Esophagus muscularis mucosa (tissue), 4 donors: ENCODE data around the gene GUCY2C. TPM values are rescaled to one million over a fixed set of nuclear protein-coding genes. Genes with fewer than 3 reads are reported as not detected.

Experiments used
- DNase-seq: peaks from one replicate; pipeline ENCODE4 v3.0.0-alpha.2; 2017; ENCODE audit errors: extremely low spot score
- H3K27ac ChIP-seq, 4 donors: fragments of 200-600 bp; sonication (generic); replicated peaks in 1 of 4; 1 replicate in 3 of 4; 2 replicates in 1 of 4; pipeline ENCODE4 v1.5.1; 2016 to 2019; ENCODE audit warnings: mild to moderate bottlenecking in 1 of 4
- H3K27me3 ChIP-seq, 4 donors: fragments of 200-600 bp; sonication (generic); one replicate each; pipeline versions ENCODE4 v1.5.1 to v1.6.0; 2016 to 2019
- H3K36me3 ChIP-seq, 4 donors: fragments of 200-600 bp; sonication (generic); one replicate each; pipeline ENCODE4 v1.5.1; 2016 to 2019
- H3K4me1 ChIP-seq, 4 donors: fragments of 200-600 bp; sonication (generic); one replicate each; pipeline ENCODE4 v1.5.1; 2016 to 2019
- H3K4me3 ChIP-seq, 4 donors: fragments of 200-600 bp; sonication (generic); 1 replicate in 2 of 4; 2 replicates in 2 of 4; pipeline ENCODE4 v1.5.1; 2016 to 2019; ENCODE audit warnings: mild to moderate bottlenecking in 4 of 4, moderate library complexity in 1 of 4
- H3K9me3 ChIP-seq, 4 donors: fragments of 200-600 bp; sonication (generic); 1 replicate in 3 of 4; 2 replicates in 1 of 4; pipeline ENCODE4 v1.5.1; 2016 to 2019
- EP300 ChIP-seq: sonication (generic); formaldehyde crosslinking; IDR thresholded peaks from one replicate; pipeline ENCODE4 v1.6.1; 2017; ENCODE audit warnings: antibody characterized with exemption
- POLR2A ChIP-seq: fragments of 450-650 bp; IDR thresholded peaks from one replicate; pipeline ENCODE4 v1.6.1; 2017; ENCODE audit warnings: antibody characterized with exemption, moderate library complexity, mild to moderate bottlenecking, low read depth
- POLR2AphosphoS5 ChIP-seq, 2 donors: sonication (generic); formaldehyde crosslinking; IDR thresholded peaks; one replicate each; pipeline ENCODE4 v1.6.1; 2017; ENCODE audit warnings: antibody characterized with exemption in 2 of 2
- WGBS: methylation state at CpG from one replicate; pipeline ENCODE4 v1.1.5; 2018; 5-methylcytosine and 5-hydroxymethylcytosine counted together
- intact Hi-C: fragments of 100-400 bp; cut with DNase I; formaldehyde crosslinking; loops from one replicate; pipeline ENCODE4 v1.15.1; 2023
- total RNA-seq, 4 donors: library from RNA; depleted of rRNA; stranded (reverse); fragments of >200 nt; gene quantifications; one replicate each; pipeline versions ENCODE4 v1.1.0 to v1.2.1, GENCODE V29; 2016
- TF ChIP-seq, protein P1 (sequence below), 3 experiments: fragments of 200-600 bp in 2 of 3; fragments of 450-650 bp in 1 of 3; sonication (generic) in 2 of 3; IDR thresholded peaks; one replicate each; pipeline ENCODE4 v1.5.1; 2017 to 2019; ENCODE audit warnings: antibody characterized with exemption in 3 of 3, mild to moderate bottlenecking in 2 of 3, moderate library complexity in 1 of 3

Gene GUCY2C
- total RNA-seq, 4 donors from 2014 or later: not detected

DNA sequence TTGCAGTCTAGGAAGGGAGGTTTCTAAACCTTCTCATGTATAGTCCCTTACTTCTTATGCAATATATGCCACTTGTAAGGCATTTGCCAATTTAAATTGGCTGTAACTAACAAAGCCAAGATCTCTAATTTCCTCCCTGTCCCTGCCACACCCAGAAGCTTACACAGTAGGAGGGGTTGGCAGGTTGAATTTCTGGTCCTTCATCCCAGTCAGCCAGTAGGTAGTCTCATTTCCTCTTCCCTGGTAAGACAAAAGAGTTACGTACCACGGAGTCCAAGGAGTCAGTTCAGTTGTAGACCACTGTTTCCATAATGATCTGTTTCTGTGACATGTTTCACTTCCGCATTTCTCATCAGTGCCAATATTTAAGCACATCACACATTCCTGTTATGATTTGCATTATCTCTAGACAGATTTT, 81.7 kb downstream of the GUCY2C start:
- no peaks in the 10 kb centered on the region for H3K36me3 ChIP-seq
- TF ChIP-seq EP300: no peak
- no peak for TF ChIP-seq POLR2A
- TF ChIP-seq, protein P1, sequence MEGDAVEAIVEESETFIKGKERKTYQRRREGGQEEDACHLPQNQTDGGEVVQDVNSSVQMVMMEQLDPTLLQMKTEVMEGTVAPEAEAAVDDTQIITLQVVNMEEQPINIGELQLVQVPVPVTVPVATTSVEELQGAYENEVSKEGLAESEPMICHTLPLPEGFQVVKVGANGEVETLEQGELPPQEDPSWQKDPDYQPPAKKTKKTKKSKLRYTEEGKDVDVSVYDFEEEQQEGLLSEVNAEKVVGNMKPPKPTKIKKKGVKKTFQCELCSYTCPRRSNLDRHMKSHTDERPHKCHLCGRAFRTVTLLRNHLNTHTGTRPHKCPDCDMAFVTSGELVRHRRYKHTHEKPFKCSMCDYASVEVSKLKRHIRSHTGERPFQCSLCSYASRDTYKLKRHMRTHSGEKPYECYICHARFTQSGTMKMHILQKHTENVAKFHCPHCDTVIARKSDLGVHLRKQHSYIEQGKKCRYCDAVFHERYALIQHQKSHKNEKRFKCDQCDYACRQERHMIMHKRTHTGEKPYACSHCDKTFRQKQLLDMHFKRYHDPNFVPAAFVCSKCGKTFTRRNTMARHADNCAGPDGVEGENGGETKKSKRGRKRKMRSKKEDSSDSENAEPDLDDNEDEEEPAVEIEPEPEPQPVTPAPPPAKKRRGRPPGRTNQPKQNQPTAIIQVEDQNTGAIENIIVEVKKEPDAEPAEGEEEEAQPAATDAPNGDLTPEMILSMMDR (IDR thresholded peaks at IDR 0.05): no peak
- no peak for TF ChIP-seq POLR2AphosphoS5 (IDR thresholded peaks at IDR 0.05)
- no peak for DNase-seq
- WGBS: 57% methylated on average over 3 of the region's 3 CpGs
- H3K4me3 ChIP-seq: no peak overlapping the region
- peaks cover 13 to 20% (median 17%) of the 10 kb centered on the region in 4 donors for H3K4me1 ChIP-seq
- intact Hi-C loops: no loop called here
- H3K27me3 ChIP-seq: no peaks in the 10 kb centered on the region
- peaks cover 0 to 3% (median 0%) of the 10 kb centered on the region in 4 donors for H3K9me3 ChIP-seq
- H3K27ac ChIP-seq: no peak overlapping the region

- WGBS: 90% methylated on average over 1 of the region's 1 CpG
- H3K9me3 ChIP-seq: peaks cover 0 to 3% (median 0%) of the 10 kb centered on the region in 4 donors
- DNase-seq: no peak
- no peak overlapping the region for H3K4me3 ChIP-seq
- no peaks in the 10 kb centered on the region for H3K27me3 ChIP-seq
- TF ChIP-seq EP300 (no peak), POLR2A (no peak), POLR2AphosphoS5 (IDR thresholded peaks at IDR 0.05) (no peak)
- TF ChIP-seq, protein P1 (IDR thresholded peaks at IDR 0.05): no peak
- no peak overlapping the region for H3K27ac ChIP-seq
- intact Hi-C loops: no loop called here
- H3K36me3 ChIP-seq: no peaks in the 10 kb centered on the region
- H3K4me1 ChIP-seq: peaks cover 13 to 20% (median 17%) of the 10 kb centered on the region in 4 donors
Observed at GRCh38 chr12:14613718-14614117, 82.7 kb downstream of the GUCY2C start.

DNA sequence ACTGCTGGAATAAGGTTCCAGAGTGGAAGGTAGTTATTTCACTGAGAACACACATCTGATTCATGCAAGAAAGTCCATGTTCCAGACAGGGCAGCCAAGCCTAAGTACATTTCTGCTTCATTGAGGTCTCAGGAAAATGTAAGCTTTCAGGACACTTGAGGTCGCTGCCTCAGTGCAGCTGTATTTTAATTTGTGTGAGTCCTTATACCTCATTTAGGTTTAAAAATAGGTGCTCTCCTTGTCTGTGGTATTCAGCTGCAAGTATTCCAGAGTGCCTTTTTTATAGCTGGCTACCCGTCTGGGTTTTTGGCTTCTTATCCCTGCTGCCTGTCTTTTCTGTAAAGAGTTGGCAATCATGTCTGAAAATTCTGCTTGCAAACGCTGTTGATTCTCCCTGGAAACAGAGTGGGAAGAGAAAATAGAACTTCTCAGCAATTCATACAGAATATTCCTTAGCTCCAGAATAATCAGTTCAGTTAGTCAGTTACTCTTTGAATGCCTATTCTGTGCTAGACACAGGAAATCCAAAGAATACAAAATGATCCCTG, 83.4 kb downstream of the GUCY2C start:
- Histone ChIP-seq H3K4me3 (no peak overlapping the region), H3K4me1 (peaks cover 13 to 20% (median 17%) of the 10 kb centered on the region in 4 donors), H3K27me3 (no peaks in the 10 kb centered on the region), H3K27ac (no peak overlapping the region), H3K9me3 (peaks cover 0 to 3% (median 0%) of the 10 kb centered on the region in 4 donors), H3K36me3 (no peaks in the 10 kb centered on the region)
- WGBS: 27% methylated on average over 3 of the region's 3 CpGs
- DNase-seq: no peak
- intact Hi-C loops: no loop called here
- TF ChIP-seq POLR2AphosphoS5 (IDR thresholded peaks at IDR 0.05) (no peak), EP300 (no peak), POLR2A (no peak)
- TF ChIP-seq, protein P1 (IDR thresholded peaks at IDR 0.05): no peak

GRCh38 chr12:14612250-14612649, 84.1 kb downstream of the GUCY2C start:
- WGBS: 86% methylated on average over 3 of the region's 3 CpGs
- TF ChIP-seq EP300 (no peak), POLR2AphosphoS5 (IDR thresholded peaks at IDR 0.05) (no peak), POLR2A (no peak)
- TF ChIP-seq, protein P1 (IDR thresholded peaks at IDR 0.05): no peak
- Histone ChIP-seq H3K9me3 (peaks cover 0 to 3% (median 0%) of the 10 kb centered on the region in 4 donors), H3K4me3 (no peak overlapping the region), H3K27ac (no peak overlapping the region), H3K36me3 (no peaks in the 10 kb centered on the region), H3K4me1 (peaks cover 13 to 20% (median 17%) of the 10 kb centered on the region in 4 donors), H3K27me3 (no peaks in the 10 kb centered on the region)
- intact Hi-C loops: no loop called here
- DNase-seq: no peak

GRCh38 chr12:14611640-14612203, 84.7 kb downstream of the GUCY2C start:
- H3K4me1 ChIP-seq: peaks cover 13 to 20% (median 17%) of the 10 kb centered on the region in 4 donors
- H3K4me3 ChIP-seq: no peak overlapping the region
- H3K36me3 ChIP-seq: no peaks in the 10 kb centered on the region
- no peak overlapping the region for H3K27ac ChIP-seq
- 95% methylated on average over 3 of the region's 3 CpGs for WGBS
- no peak for DNase-seq
- no peaks in the 10 kb centered on the region for H3K27me3 ChIP-seq
- peaks cover 0 to 3% (median 0%) of the 10 kb centered on the region in 4 donors for H3K9me3 ChIP-seq
- TF ChIP-seq EP300 (no peak), POLR2AphosphoS5 (IDR thresholded peaks at IDR 0.05) (no peak)
- TF ChIP-seq, protein P1 (IDR thresholded peaks at IDR 0.05): no peak
- intact Hi-C loops: no loop called here
